Gastroesophageal sphincter (tissue), 3 donors: Measurements from ENCODE around the gene PHACTR1.

Source experiments
- EP300 ChIP-seq: sonication (generic); formaldehyde crosslinking; IDR thresholded peaks from one replicate; pipeline ENCODE4 v1.6.1; 2017; ENCODE audit warnings: antibody characterized with exemption, mild to moderate bottlenecking
- POLR2A ChIP-seq, 2 donors: fragments of 450-650 bp; IDR thresholded peaks; one replicate each; pipeline ENCODE4 v1.6.1; 2017; ENCODE audit warnings: antibody characterized with exemption in 2 of 2, mild to moderate bottlenecking in 2 of 2, moderate library complexity in 1 of 2
- POLR2AphosphoS5 ChIP-seq: sonication (generic); formaldehyde crosslinking; IDR thresholded peaks from one replicate; pipeline ENCODE4 v1.6.1; 2017; ENCODE audit warnings: antibody characterized with exemption
- TF ChIP-seq, protein P1 (sequence below), 4 experiments: fragments of 200-600 bp in 2 of 4; fragments of 450-650 bp in 2 of 4; sonication (generic) in 1 of 4; IDR thresholded peaks; one replicate each; pipeline ENCODE4 v1.5.1; 2017 to 2019; ENCODE audit warnings: antibody characterized with exemption in 4 of 4, mild to moderate bottlenecking in 2 of 4, moderate library complexity in 2 of 4

GRCh38 chr6:13262302-13263230 lies 546.0 kb downstream of the PHACTR1 start:
- TF ChIP-seq POLR2AphosphoS5 (no peak), POLR2A (IDR thresholded peaks at IDR 0.05) (no peak), EP300 (no peak)
- TF ChIP-seq, protein P1, sequence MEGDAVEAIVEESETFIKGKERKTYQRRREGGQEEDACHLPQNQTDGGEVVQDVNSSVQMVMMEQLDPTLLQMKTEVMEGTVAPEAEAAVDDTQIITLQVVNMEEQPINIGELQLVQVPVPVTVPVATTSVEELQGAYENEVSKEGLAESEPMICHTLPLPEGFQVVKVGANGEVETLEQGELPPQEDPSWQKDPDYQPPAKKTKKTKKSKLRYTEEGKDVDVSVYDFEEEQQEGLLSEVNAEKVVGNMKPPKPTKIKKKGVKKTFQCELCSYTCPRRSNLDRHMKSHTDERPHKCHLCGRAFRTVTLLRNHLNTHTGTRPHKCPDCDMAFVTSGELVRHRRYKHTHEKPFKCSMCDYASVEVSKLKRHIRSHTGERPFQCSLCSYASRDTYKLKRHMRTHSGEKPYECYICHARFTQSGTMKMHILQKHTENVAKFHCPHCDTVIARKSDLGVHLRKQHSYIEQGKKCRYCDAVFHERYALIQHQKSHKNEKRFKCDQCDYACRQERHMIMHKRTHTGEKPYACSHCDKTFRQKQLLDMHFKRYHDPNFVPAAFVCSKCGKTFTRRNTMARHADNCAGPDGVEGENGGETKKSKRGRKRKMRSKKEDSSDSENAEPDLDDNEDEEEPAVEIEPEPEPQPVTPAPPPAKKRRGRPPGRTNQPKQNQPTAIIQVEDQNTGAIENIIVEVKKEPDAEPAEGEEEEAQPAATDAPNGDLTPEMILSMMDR (IDR thresholded peaks at IDR 0.05), result no peak
